IPS-20b (cell line): Measurements from ENCODE around the gene BCO1.
"Not testable (repeated sequence)": the region's sequence is repeated elsewhere in the genome, so short reads cannot be mapped to it uniquely, and the experiment has no call there.

Experiments used
- H3K27ac ChIP-seq: one replicate; pipeline ENCODE4 v1.5.1; 2013; ENCODE audit warnings: low read length
- H3K27me3 ChIP-seq: 2 replicates; pipeline ENCODE4 v1.6.1; 2013; ENCODE audit warnings: mild to moderate bottlenecking, low read length, inconsistent platforms; ENCODE audit not compliant: insufficient read depth
- H3K36me3 ChIP-seq: 2 replicates; pipeline ENCODE4 v1.6.1; 2013; ENCODE audit warnings: low read depth, mild to moderate bottlenecking, inconsistent platforms, low read length, moderate library complexity; ENCODE audit not compliant: insufficient read depth
- H3K4me1 ChIP-seq: 2 replicates; pipeline ENCODE4 v1.6.1; 2013; ENCODE audit warnings: mild to moderate bottlenecking, control low read depth, inconsistent platforms, low read length, moderate library complexity; ENCODE audit not compliant: insufficient read depth
- H3K4me3 ChIP-seq: 2 replicates; pipeline ENCODE4 v1.5.1; 2013; ENCODE audit warnings: mild to moderate bottlenecking, low read length, inconsistent platforms
- H3K9ac ChIP-seq: 2 replicates; pipeline ENCODE4 v1.6.1; 2013; ENCODE audit warnings: low read depth, mild to moderate bottlenecking, inconsistent platforms, low read length, moderate library complexity
- H3K9me3 ChIP-seq: 2 replicates; pipeline ENCODE4 v1.6.1; 2013; ENCODE audit warnings: mild to moderate bottlenecking, low read depth, low read length, inconsistent platforms; ENCODE audit not compliant: insufficient read depth

The BCO1 gene

DNA sequence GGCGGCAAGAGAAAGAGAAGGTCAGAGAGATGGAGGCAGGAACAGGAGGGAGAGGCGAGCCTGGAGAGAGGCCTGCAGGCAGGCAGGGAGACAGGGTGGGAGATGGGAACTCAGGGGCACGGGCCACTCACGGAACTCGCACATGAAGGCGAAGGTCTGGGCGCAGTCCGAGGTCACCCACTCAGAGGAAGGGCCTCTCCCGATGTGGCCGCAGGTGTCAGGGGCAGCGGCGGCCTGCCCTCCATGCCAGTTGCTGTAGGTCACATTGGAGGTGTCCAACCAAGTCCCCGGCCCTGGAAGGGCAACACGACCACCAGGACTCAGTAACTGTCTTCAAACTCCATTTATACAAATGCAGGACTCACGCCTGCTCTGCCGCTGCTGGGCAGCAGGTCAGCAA is 22.4 kb upstream of the BCO1 start:
- H3K9ac ChIP-seq = no peak overlapping the region
- H3K4me3 ChIP-seq = no peak overlapping the region
- H3K36me3 ChIP-seq = no peaks in the 10 kb centered on the region
- H3K9me3 ChIP-seq = no peaks in the 10 kb centered on the region
- H3K27me3 ChIP-seq = no peaks in the 10 kb centered on the region
- H3K27ac ChIP-seq = no peak overlapping the region
- no peaks in the 10 kb centered on the region for H3K4me1 ChIP-seq

DNA sequence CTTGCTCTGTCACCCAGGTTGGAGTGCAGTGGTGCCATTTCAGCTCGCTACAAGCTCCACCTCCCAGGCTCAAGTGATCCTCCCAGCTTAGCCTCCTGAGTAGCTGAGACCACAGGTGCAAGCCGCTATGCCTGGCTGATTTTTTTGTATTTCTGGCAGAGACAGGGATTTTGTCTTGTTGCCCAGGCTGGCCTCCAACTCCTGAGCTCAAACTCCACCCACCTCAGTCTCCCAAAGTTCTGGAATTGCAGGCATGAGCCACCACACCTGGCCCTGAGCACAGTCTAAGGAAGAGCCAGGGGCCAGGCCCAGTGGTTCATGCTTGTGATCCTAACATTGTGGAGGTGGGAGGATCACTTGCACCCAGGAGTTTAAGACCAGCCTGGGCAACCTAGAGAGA is 21.8 kb upstream of the BCO1 start:
- H3K9ac ChIP-seq = no peak overlapping the region
- H3K27ac ChIP-seq = no peak overlapping the region
- H3K4me3 ChIP-seq = no peak overlapping the region
- no peaks in the 10 kb centered on the region for H3K36me3 ChIP-seq
- H3K27me3 ChIP-seq = no peaks in the 10 kb centered on the region
- H3K4me1 ChIP-seq = no peaks in the 10 kb centered on the region
- no peaks in the 10 kb centered on the region for H3K9me3 ChIP-seq

DNA sequence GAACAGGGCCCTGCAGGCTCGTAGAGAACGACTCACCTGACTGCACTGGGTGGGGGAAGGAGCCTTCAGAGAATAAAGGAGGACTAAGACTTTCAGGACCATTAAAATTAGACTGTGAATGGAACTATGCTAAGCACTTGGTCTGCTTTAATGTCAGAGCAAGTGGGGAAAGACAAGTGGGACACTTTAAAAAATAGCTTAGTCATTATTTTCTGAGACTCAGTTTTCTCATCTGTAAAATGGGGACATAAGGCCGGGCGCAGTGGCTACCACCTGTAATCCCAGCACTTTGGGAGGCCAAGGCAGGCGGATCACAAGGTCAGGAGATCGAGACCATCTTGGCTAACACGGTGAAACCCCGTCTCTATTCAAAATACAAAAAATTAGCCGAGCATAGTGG is 19.3 kb upstream of the BCO1 start:
- no peak overlapping the region for H3K27ac ChIP-seq
- no peaks in the 10 kb centered on the region for H3K36me3 ChIP-seq
- H3K4me1 ChIP-seq = no peaks in the 10 kb centered on the region; the same call in 1 of the 2 replicates
- no peaks in the 10 kb centered on the region for H3K27me3 ChIP-seq
- no peaks in the 10 kb centered on the region for H3K9me3 ChIP-seq
- H3K4me3 ChIP-seq = no peak overlapping the region
- no peak overlapping the region for H3K9ac ChIP-seq

DNA sequence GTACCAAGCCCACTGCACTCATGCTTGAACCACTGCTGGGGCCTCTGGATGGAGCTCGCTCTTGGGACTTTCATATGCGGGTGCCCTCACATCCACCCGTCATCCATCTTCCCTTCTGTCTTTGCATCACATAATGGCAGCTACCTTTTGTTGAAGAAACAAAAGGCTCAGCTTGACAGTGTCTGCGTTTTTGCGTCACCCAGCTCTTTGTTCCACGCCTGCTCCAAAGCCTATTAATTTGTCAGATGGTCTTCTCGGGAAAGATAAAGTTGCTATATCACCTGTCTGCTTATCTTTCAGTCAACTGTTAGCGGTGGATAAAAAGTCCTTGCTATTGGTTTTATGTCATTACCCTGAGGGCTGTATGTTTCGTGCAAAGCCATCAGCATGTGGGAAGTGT is 18.1 kb upstream of the BCO1 start:
- H3K27ac ChIP-seq = no peak overlapping the region
- H3K27me3 ChIP-seq = no peaks in the 10 kb centered on the region
- H3K9me3 ChIP-seq = no peaks in the 10 kb centered on the region
- no peaks in the 10 kb centered on the region; the same call in 1 of the 2 replicates for H3K4me1 ChIP-seq
- H3K36me3 ChIP-seq = no peaks in the 10 kb centered on the region
- no peak overlapping the region for H3K9ac ChIP-seq
- H3K4me3 ChIP-seq = no peak overlapping the region

DNA sequence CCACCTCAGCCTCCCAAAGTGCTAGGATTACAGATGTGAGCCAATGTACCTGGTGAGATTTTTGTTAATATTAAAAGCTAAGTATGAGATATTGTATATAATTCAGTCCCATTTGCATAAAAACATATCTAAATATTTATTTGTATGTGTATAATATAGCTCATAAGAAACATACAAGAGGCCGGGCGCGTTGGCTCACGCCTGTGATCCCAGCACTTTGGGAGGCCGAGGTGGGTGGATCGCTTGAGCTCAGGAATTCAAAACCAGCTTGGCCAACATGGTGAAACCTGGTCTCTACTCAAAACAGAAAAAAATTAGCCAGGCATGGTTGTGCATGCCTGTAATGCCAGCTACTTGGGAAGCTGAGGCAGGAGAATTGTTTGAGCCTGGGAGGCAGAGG is 16.8 kb upstream of the BCO1 start:
- Histone ChIP-seq H3K4me1 (no peaks in the 10 kb centered on the region; the same call in 1 of the 2 replicates), H3K9me3 (no peaks in the 10 kb centered on the region), H3K4me3 (no peak overlapping the region), H3K9ac (no peak overlapping the region), H3K27ac (no peak overlapping the region), H3K27me3 (no peaks in the 10 kb centered on the region), H3K36me3 (no peaks in the 10 kb centered on the region)

DNA sequence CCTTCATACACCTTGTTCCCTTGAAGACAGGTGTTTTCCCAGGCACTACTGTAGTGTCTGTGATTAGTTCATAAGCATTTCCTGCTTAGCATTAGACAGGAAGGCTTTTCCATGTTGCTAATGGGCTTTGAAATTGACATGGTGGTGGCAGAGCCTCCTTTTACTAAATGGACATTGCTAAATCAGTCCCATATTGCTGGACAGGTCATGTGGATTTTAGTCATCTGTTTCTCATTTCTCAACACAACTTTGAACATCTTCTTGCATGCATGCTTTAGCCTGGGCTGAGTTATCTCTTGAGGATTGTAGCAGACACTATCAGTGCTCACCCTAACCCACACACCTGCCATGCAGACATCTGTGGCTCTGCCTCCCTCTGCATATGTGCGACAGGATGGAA is 13.7 kb upstream of the BCO1 start:
- Histone ChIP-seq H3K4me1 (no peaks in the 10 kb centered on the region; the same call in 1 of the 2 replicates), H3K9ac (no peak overlapping the region), H3K27me3 (no peaks in the 10 kb centered on the region), H3K36me3 (no peaks in the 10 kb centered on the region), H3K27ac (no peak overlapping the region), H3K9me3 (no peaks in the 10 kb centered on the region), H3K4me3 (no peak overlapping the region)

DNA sequence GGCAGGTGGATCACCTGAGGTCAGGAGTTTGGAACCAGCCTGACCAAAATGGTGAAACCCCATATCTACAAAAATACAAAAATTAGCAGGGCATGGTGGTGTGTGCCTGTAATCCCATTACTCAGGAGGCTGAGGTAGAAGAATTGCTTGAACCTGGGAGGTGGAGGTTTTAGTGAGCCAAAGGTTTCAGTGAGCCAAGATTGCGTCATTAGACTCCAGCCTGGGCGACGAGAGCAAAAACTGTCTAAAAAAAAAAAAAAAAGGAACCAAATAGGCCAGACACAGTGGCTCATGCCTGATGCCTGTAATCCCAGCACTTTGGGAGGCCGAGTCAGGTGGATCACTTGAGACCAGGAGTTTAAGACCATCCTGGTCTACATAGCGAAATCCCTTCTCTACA is 12.8 kb upstream of the BCO1 start:
- not testable (repeated sequence) for H3K9me3 ChIP-seq, H3K4me1 ChIP-seq, H3K9ac ChIP-seq, H3K4me3 ChIP-seq, H3K36me3 ChIP-seq, H3K27ac ChIP-seq, H3K27me3 ChIP-seq

DNA sequence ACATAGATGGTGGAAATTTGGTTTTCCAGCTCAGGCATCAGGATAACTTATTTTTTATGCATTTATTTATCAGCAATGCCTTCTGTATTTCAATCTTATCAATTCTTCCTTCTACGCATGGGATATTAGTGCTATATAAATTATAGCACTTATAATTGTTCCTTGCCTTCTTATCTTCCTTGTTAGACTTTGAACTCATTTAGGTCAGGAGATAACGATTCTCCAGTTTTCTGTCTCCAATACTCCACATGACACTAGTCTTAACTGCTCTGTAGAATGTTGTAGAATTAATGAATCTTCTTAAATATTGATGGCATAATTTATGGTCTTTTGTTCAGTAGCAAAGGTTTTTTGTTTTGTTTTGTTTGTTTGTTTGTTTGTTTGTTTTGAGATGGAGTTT is 10.7 kb upstream of the BCO1 start:
- Histone ChIP-seq H3K4me1 (no peaks in the 10 kb centered on the region; the same call in 1 of the 2 replicates), H3K9me3 (no peaks in the 10 kb centered on the region), H3K9ac (no peak overlapping the region), H3K27me3 (no peaks in the 10 kb centered on the region), H3K4me3 (no peak overlapping the region), H3K27ac (no peak overlapping the region), H3K36me3 (no peaks in the 10 kb centered on the region)

DNA sequence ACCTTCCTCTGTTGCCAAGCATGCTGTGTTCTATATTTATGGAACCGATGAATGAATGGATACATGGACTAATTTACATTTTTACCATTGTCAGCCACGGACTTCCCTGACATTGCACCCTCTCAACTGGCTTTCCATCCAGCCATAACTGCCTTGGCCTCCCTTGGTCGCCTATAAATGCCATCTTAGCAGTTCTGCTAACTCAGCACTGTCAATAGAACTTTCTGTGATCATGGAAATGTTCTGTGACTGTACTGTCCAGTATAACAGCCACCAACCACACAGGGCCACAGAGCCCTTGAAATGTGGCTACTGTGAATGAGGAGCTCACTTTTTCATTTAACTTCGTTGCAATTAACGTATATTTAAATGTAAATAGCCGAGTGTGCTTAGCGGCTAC is 8.7 kb upstream of the BCO1 start:
- no peak overlapping the region for H3K9ac ChIP-seq
- H3K36me3 ChIP-seq = no peaks in the 10 kb centered on the region
- H3K4me1 ChIP-seq = no peaks in the 10 kb centered on the region
- H3K4me3 ChIP-seq = no peak overlapping the region
- no peaks in the 10 kb centered on the region for H3K9me3 ChIP-seq
- H3K27me3 ChIP-seq = no peaks in the 10 kb centered on the region
- H3K27ac ChIP-seq = no peak overlapping the region

DNA sequence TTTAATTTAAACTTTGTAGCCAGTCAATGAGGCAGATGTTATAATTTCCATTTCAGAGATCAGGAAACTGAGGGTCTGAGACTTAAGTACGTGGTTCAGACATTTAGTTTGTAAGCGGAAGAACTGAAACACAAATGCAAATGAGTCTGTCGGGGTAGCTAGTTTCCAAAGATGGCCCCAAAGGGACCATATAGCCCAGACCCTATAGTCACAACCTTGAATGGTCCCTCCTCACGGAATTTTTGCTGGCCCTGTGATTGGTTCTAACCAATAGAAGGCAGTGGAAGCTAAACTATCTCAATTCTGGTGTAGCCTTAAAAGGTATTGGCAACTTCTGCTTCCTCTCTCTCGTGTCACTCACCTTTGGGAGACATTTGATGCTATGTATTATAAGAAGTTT is 7.5 kb upstream of the BCO1 start:
- Histone ChIP-seq H3K4me1 (no peaks in the 10 kb centered on the region), H3K4me3 (no peak overlapping the region), H3K36me3 (no peaks in the 10 kb centered on the region), H3K9ac (no peak overlapping the region), H3K27ac (no peak overlapping the region), H3K27me3 (no peaks in the 10 kb centered on the region), H3K9me3 (no peaks in the 10 kb centered on the region)

DNA sequence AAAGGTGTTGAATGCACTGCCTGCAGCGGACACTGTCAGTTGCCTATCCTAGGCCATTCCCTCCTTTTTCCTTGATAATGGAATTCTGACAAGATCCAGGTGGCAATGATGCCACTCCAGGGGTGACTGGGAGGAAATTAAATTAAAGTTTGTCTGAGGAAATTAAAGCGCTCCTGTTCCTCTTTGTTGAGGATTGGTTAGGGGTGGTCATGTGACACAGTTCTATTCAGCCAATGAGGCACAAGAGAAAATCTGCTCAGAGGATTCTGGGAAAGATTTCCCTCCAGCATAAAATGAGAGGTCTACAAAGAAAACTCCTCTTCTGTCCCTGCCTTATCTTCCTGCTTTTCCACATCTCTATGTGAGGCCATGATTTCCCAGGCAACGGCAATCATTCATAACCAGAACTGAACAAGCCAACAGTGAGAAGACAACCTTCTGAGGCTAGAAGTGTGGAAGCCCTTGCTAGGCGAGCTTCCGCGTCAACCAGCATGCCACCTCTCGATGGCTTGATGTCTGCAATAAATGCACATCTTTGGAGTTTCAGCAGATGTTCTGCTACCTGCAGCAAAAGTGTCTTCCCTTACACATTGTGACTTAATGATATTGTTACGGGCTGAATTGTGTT is 5.6 kb upstream of the BCO1 start:
- no peak overlapping the region for H3K27ac ChIP-seq
- H3K27me3 ChIP-seq = no peaks in the 10 kb centered on the region

DNA sequence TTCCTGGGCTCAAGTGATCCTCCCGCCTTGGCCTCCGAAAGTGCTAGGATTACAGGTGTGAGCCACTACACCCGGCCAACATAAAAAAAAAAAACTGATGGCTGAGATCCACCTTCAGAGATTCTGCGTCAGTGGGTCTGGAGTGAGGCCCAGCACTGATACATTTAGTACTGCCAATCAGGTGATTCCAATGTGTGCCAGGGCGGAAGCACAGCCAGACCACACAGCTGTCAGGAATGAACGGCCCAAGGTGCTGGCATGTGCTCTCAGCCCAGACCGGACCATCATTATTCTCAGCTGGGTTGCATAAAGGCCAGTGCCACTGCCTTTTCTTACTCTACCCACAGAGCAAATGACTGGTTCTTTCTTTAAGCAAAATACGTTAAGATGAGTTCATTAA is 1.2 kb upstream of the BCO1 start:
- Histone ChIP-seq H3K4me1 (no peaks in the 10 kb centered on the region; the same call in 1 of the 2 replicates), H3K27ac (no peak overlapping the region), H3K4me3 (no peak overlapping the region), H3K27me3 (no peaks in the 10 kb centered on the region), H3K36me3 (no peaks in the 10 kb centered on the region), H3K9me3 (no peaks in the 10 kb centered on the region), H3K9ac (no peak overlapping the region)

More for the DNA sequence above, 5.6 kb upstream of the BCO1 start:
- no peaks in the 10 kb centered on the region for H3K36me3 ChIP-seq
- no peak overlapping the region for H3K4me3 ChIP-seq
- H3K9ac ChIP-seq = no peak overlapping the region
- H3K9me3 ChIP-seq = no peaks in the 10 kb centered on the region
- H3K4me1 ChIP-seq = no peaks in the 10 kb centered on the region; the same call in 1 of the 2 replicates
